ENCODE data around the gene SERPINH1.
A peak's percentile ranks its signal among the peaks of the same experiment; 100 is the strongest.

SERPINH1 gene

GRCh38 chr11:75597636-75598035, 35.6 kb downstream of the SERPINH1 start:
- POLR2A ChIA-PET = no interaction called here
- peak; percentile 45 for TF ChIP-seq CTCF (IDR thresholded peaks at IDR 0.05; ENCODE audit: control extremely low read depth, extremely low read depth, low read depth, missing control alignments)
- CTCF ChIA-PET = interaction anchor here (0.7 to 2.6 kb wide), 9 partner anchors 9 to 721 kb away, joined by 3 to 11 read pairs (median 4); no protein-coding TSS in a partner anchor
- DNase-seq (ENCODE audit: extremely low spot score) = peak; percentile 60

- ChIA-PET POLR2A (no interaction called here), CTCF (interaction anchor here (0.7 to 2.6 kb wide), 12 partner anchors 9 to 721 kb away, joined by 3 to 11 read pairs (median 4); no protein-coding TSS in a partner anchor)
- no peak for TF ChIP-seq CTCF (IDR thresholded peaks at IDR 0.05; ENCODE audit: control extremely low read depth, extremely low read depth, low read depth, missing control alignments)
- DNase-seq (ENCODE audit: extremely low spot score) = no peak
Observed at GRCh38 chr11:75598264-75598663, 36.2 kb downstream of the SERPINH1 start.

- POLR2A ChIA-PET = no interaction called here
- no peak for DNase-seq (ENCODE audit: extremely low spot score)
- TF ChIP-seq CTCF (IDR thresholded peaks at IDR 0.05; ENCODE audit: control extremely low read depth, extremely low read depth, low read depth, missing control alignments) = no peak
- CTCF ChIA-PET = interaction anchor here (0.7 to 2.6 kb wide), 12 partner anchors 10 to 720 kb away, joined by 3 to 11 read pairs (median 5); no protein-coding TSS in a partner anchor
Observed at GRCh38 chr11:75598900-75599299, 36.8 kb downstream of the SERPINH1 start.

- TF ChIP-seq CTCF (IDR thresholded peaks at IDR 0.05; ENCODE audit: control extremely low read depth, extremely low read depth, low read depth, missing control alignments) = no peak
- no peak for DNase-seq (ENCODE audit: extremely low spot score)
- POLR2A ChIA-PET = no interaction called here
- CTCF ChIA-PET = interaction anchor here (2.1 kb wide), 2 partner anchors 23 to 106 kb away, joined by 6 to 7 read pairs; no protein-coding TSS in a partner anchor
Observed at GRCh38 chr11:75600356-75600755, 38.3 kb downstream of the SERPINH1 start.

GRCh38 chr11:75601494-75601893, 39.4 kb downstream of the SERPINH1 start:
- TF ChIP-seq CTCF (IDR thresholded peaks at IDR 0.05; ENCODE audit: control extremely low read depth, extremely low read depth, low read depth, missing control alignments) = no peak
- CTCF ChIA-PET = interaction anchor here (1.0 to 1.2 kb wide), 2 partner anchors 11 to 15 kb away, joined by 3 read pairs; no protein-coding TSS in a partner anchor
- POLR2A ChIA-PET = no interaction called here
- DNase-seq (ENCODE audit: extremely low spot score) = no peak

GRCh38 chr11:75602951-75603350, 40.9 kb downstream of the SERPINH1 start:
- TF ChIP-seq CTCF (IDR thresholded peaks at IDR 0.05; ENCODE audit: control extremely low read depth, extremely low read depth, low read depth, missing control alignments) = no peak
- ChIA-PET POLR2A (no interaction called here), CTCF (no interaction called here)
- DNase-seq (ENCODE audit: extremely low spot score) = no peak

Measured in GM10248 (cell line).